BLaER1 (cell line): ENCODE measurements around the gene CHST12.

Source experiments
- H3K27ac ChIP-seq: shearing (Covaris generic); formaldehyde crosslinking; 2 replicates; pipeline ENCODE4 v1.8.1; 2022
- H3K27me3 ChIP-seq: shearing (Covaris generic); formaldehyde crosslinking; 2 replicates; pipeline ENCODE4 v1.8.1; 2022
- H3K36me3 ChIP-seq: shearing (Covaris generic); formaldehyde crosslinking; 2 replicates; pipeline ENCODE4 v1.8.1; 2022
- H3K4me1 ChIP-seq: shearing (Covaris generic); formaldehyde crosslinking; 2 replicates; pipeline ENCODE4 v1.8.1; 2022
- H3K4me2 ChIP-seq: shearing (Covaris generic); formaldehyde crosslinking; 2 replicates; pipeline ENCODE4 v1.8.1; 2022
- H3K4me3 ChIP-seq: shearing (Covaris generic); formaldehyde crosslinking; 2 replicates; pipeline ENCODE4 v1.8.1; 2022
- H3K9ac ChIP-seq: shearing (Covaris generic); formaldehyde crosslinking; 2 replicates; pipeline ENCODE4 v1.8.1; 2022
- H3K9me3 ChIP-seq: shearing (Covaris generic); formaldehyde crosslinking; 2 replicates; pipeline ENCODE4 v1.8.1; 2022
- H4K20me1 ChIP-seq: shearing (Covaris generic); formaldehyde crosslinking; 2 replicates; pipeline ENCODE4 v1.8.1; 2022
- Cebpa-rat ChIP-seq: shearing (Covaris generic); IDR thresholded peaks from 2 replicates; pipeline ENCODE4 v1.8.1; 2022

The CHST12 gene

DNA sequence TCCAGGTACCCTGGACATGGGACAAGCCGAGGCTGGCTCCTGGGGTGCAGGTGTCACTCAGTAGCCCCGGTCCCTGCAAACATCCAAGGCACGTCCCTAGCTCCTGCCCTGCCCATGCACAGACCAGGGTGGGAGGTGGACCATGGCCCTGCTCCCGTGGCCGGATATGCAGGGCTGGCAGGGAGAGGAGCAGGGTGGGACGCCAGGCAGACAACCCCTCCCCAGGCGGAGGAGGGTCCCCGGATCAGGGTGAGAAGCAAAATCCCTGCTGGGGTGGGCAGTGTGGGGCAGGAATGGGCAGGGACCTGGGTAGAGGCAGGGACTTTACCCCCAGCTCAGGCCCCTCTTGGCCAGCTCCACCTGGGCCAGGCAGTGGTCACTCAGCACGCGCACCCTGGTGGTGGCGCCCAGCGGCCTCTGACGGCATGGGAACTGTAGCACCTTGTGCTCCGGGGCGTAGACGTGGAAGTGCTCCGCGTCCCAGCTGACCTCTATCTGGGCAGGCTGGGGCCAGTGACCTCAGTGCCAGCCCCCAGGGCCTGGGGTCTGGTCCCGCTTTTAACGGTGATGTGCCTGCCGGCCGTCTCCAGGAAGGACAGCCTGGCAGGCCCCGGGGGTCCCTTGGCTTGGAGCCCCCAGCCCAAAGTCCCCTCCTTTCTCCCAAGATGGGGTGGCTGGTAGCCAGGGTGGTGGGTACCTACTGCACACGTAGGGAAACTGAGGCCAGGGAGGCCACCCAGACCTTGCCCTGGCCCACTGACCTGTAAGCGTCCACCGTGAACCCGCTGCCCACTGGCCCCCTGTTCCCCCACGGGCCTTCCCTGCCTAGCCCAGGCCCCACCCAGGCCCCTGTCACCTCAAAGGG lies 71.6 kb downstream of the CHST12 start:
- Histone ChIP-seq H3K36me3 (no peaks in the 10 kb centered on the region), H3K9me3 (no peaks in the 10 kb centered on the region), H3K4me2 (peak overlapping the region; percentile 61), H3K9ac (no peak overlapping the region), H3K4me1 (peaks cover 85% of the 10 kb centered on the region), H3K4me3 (no peak overlapping the region), H3K27ac (no peak overlapping the region), H3K27me3 (no peaks in the 10 kb centered on the region), H4K20me1 (no peaks in the 10 kb centered on the region)
- TF ChIP-seq Cebpa-rat: no peak

DNA sequence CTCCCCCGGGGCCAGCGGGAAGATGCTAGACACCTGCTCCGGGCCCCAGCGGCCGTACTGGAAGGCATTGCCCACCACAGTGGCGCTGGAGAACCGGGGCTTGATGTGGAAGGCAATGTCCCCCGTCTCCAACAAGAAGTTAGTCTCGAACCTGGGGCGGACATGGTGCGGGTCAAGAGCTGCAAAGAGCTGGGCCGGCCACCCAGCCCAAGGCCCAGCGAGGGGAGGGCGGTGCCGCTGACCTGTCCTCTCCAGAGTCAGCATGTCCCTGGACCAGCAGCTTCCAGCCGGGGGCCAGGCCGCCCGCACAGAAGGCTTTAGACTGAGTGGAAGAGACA lies 72.2 kb downstream of the CHST12 start:
- Histone ChIP-seq H3K9ac (no peak overlapping the region), H3K36me3 (no peaks in the 10 kb centered on the region), H3K27me3 (no peaks in the 10 kb centered on the region), H3K27ac (no peak overlapping the region), H4K20me1 (no peaks in the 10 kb centered on the region), H3K4me1 (peaks cover 84% of the 10 kb centered on the region), H3K4me3 (no peak overlapping the region), H3K4me2 (peak overlapping the region; percentile 61), H3K9me3 (no peaks in the 10 kb centered on the region)
- TF ChIP-seq Cebpa-rat: no peak

DNA sequence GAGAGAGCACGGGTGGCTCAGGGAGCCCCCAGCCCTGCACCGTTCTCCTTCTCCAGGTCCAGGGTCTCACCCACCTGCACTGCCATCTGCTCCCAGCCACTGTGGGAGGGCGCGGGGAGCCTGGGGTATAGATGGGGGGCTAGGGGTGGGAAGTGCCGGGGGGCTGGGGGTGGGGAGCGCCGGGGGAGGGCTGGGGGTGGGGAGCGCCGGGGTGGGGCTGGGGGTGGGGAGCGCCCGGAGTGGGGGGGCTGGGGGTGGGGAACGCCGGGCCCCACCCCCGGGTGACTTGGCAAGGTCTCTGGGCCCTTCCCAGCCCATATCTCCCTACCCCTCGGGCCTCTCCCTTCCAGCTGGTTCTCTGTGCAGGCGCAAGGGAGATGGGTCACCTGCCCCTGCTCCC lies 72.9 kb downstream of the CHST12 start, which contains the start of gene GRIFIN:
Gene GRIFIN, minus strand, starts transcription at position 101 of the 400 bp plus-strand sequence. Its CDS starts 15 bp downstream, at position 86.
- Histone ChIP-seq H3K36me3 (no peaks in the 10 kb centered on the region), H3K4me3 (peak within 1 kb of the TSS; percentile 17; the same call in 1 of the 2 replicates), H3K4me1 (peaks cover 77% of the 10 kb centered on the region), H3K4me2 (peak within 1 kb of the TSS; percentile 93), H4K20me1 (no peaks in the 10 kb centered on the region), H3K9me3 (no peaks in the 10 kb centered on the region), H3K27me3 (no peaks in the 10 kb centered on the region), H3K9ac (peak within 1 kb of the TSS; percentile 54), H3K27ac (peak within 1 kb of the TSS; percentile 49; the same call in 1 of the 2 replicates)
- no peak for TF ChIP-seq Cebpa-rat

DNA sequence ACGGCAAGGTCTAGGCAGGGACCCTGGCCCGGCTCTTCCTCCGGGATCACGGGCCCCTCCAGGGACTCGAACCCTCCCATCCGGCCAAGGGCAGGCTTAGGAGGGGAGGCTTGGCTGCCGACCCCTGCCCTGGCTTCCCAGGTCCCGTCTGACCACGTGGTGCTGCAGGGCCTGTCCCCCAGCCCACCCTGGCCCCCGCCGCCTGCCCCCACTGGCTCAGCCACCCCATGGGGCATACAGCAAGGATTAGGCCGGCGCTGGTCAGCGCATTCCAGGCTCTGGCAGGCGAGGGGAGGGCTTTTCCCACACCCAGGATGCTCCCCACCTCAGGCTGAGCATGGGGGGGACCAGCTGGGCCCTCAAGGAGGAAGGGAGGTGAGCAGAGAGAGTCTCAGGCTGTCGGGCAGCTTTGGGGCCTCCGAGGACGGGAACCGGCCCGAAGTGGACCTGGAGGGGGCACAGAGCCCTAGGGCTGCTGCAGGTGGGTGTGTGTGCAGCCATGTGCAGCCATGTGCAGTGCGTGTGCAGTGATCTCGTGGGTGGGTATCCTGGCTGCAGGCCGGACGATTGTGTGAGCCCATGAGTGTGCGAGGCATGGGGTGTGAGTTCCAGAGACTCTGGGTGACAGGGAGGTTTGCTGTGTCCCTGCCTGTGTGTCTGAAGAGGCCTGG lies 73.5 kb downstream of the CHST12 start:
- H3K4me2 ChIP-seq: peak overlapping the region; percentile 93
- peak overlapping the region; percentile 54 for H3K9ac ChIP-seq
- peaks cover 71% of the 10 kb centered on the region for H3K4me1 ChIP-seq
- no peaks in the 10 kb centered on the region for H3K9me3 ChIP-seq
- no peaks in the 10 kb centered on the region for H3K36me3 ChIP-seq
- H3K27ac ChIP-seq: peak overlapping the region; percentile 49; the same call in 1 of the 2 replicates
- TF ChIP-seq Cebpa-rat: no peak
- no peaks in the 10 kb centered on the region for H4K20me1 ChIP-seq
- H3K27me3 ChIP-seq: no peaks in the 10 kb centered on the region
- peak overlapping the region; percentile 17; the same call in 1 of the 2 replicates for H3K4me3 ChIP-seq

DNA sequence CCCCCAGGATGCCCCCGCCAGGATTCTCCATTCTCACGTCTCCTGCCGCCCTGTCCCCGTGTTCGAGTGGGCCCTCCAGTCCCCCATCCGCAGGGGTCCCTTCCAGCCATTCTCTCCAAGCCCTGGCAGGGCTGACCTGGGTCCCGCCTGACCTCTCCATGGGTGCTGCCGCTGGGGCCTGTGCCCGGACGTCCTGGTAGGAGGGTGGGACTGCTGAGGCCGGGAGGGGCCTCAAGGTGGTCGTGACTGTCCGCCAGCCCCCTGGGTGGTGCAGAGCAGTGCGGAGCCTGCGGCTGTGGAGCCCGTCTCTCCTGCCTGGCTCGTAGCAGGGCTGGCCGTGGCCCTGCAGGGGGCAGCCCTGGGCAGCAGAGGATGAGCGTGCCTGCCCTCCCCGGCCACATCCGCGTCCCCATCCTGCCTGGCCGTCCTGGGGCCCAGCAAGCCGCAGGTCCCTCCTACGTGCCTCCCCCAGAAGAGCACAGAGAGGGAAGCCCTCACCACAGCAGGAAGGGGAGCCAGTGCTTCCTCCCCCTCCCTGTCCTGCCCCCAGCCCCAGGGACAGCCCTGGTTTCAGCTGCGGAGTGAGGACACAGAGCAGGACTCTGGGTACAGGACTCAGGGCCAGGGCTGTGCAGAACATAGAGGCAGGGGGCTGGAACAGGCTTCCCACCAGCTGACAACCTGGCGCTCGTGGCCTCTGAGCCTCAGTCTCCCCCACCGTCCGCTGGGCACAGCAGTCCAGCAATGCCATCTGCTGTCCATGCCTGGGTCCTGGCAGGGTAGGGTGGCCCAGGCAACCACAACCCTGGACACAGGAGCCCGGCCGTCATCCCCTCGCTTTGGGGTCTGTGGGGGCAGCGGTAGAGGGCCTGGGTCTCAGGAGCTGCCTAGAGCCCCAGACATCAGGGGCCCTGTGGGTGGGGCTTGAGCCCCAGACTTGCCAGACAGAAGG lies 74.3 kb downstream of the CHST12 start:
- peak overlapping the region; percentile 17 for H3K4me3 ChIP-seq
- H3K4me2 ChIP-seq: peak overlapping the region; percentile 93
- H3K9me3 ChIP-seq: no peaks in the 10 kb centered on the region
- peaks cover 67% of the 10 kb centered on the region for H3K4me1 ChIP-seq
- H3K27me3 ChIP-seq: no peaks in the 10 kb centered on the region
- H4K20me1 ChIP-seq: no peaks in the 10 kb centered on the region
- H3K36me3 ChIP-seq: no peaks in the 10 kb centered on the region
- peak overlapping the region; percentile 54 for H3K9ac ChIP-seq
- H3K27ac ChIP-seq: peak overlapping the region; percentile 49
- TF ChIP-seq Cebpa-rat: no peak

DNA sequence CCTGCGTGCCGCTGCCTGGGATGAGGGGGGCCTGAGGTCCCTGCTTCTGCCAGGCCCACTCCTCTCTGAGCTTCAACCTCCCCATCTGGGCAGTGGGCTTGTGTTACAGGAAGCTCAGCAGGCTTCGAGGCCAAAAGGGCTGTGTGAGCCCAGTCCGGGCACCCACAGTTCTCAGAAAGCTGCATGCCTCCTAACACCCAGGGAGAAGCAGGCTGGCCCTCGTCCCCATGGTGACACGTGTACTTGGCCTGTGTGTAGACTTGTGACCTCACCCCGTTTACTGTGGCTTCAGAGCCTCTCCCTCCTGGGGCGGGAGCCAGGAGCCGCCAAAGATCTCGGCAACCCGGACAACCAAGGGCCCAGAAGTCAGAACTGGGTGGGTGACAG lies 75.0 kb downstream of the CHST12 start:
- Histone ChIP-seq H3K4me2 (peak overlapping the region; percentile 93), H3K4me3 (peak overlapping the region; percentile 17), H3K9me3 (no peaks in the 10 kb centered on the region; the same call in 1 of the 2 replicates), H3K9ac (peak overlapping the region; percentile 54), H3K4me1 (peaks cover 65% of the 10 kb centered on the region), H3K36me3 (no peaks in the 10 kb centered on the region), H3K27ac (peak overlapping the region; percentile 49), H3K27me3 (no peaks in the 10 kb centered on the region), H4K20me1 (no peaks in the 10 kb centered on the region)
- no peak for TF ChIP-seq Cebpa-rat

DNA sequence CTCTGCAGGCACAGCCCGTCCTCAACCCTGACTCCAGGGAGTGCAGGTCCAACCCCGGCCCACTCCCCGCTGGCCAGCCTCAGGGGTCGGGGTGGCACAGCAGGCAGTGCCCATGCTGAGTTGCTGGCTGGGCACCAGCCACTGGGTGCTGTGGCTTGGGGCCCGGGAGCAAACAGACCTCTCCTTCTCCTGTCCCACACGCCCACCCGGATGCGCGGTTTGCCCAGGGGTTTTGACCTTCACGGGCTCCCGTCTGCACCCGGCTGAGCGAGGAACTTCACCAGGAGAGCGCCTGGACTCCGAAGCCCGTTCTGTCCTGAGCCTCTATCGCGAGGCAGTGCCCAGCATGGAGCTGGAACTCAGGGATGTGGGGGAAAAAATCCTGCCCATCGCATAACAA lies 75.4 kb downstream of the CHST12 start:
- no peaks in the 10 kb centered on the region for H3K36me3 ChIP-seq
- H3K27me3 ChIP-seq: no peaks in the 10 kb centered on the region
- H3K9me3 ChIP-seq: no peaks in the 10 kb centered on the region; the same call in 1 of the 2 replicates
- H3K4me3 ChIP-seq: no peak overlapping the region
- H3K4me1 ChIP-seq: peaks cover 67% of the 10 kb centered on the region
- no peak for TF ChIP-seq Cebpa-rat
- peak overlapping the region; percentile 93 for H3K4me2 ChIP-seq
- H4K20me1 ChIP-seq: no peaks in the 10 kb centered on the region
- 0 out of 2 replicates have a peak overlapping the region, but pooled peaks have one; percentile 24 for H3K9ac ChIP-seq
- peak overlapping the region; percentile 49 for H3K27ac ChIP-seq

DNA sequence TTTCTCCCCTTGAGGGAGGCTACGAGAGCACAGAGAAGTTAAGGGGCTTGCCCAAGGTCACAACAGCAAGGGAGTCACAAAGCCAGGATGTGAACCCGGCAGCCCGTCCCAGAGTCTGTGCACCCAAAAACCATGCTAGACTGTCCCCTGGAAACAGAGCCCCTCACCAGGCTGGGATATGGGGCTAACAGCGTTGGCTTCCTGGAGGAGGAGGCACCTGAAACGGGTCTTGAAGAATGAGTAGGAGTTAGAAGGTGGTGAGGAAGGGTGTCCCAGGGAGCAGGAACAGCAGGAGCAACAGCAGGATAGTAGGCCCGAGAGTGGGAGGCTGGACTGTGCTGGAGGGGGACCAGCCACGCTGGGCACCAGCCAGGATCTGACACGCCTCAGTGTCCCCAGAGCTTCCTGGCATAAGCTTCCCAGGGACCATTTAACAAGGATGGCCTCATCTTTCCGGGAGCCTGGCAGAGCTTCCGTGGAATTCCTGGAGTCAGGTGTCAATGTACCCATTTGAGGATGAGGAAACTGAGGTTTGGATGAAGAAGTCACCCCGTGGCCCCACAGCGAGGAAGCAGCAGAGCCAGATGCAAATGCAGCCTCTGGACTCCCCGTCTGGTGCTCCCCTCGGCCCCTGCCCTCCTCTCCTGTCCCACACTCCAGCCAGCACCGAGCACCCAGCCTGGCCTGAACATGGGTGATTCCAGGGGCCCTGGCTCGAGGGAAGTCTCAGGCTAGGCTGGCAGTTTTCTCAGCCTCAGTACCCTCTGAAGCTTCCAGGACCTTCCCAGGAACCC lies 76.1 kb downstream of the CHST12 start:
- Histone ChIP-seq H3K9me3 (no peaks in the 10 kb centered on the region; the same call in 1 of the 2 replicates), H3K36me3 (no peaks in the 10 kb centered on the region), H3K4me2 (peak overlapping the region; percentile 93), H4K20me1 (no peaks in the 10 kb centered on the region), H3K27me3 (no peaks in the 10 kb centered on the region), H3K9ac (no peak overlapping the region; the same call in 1 of the 2 replicates), H3K27ac (no peak overlapping the region), H3K4me3 (no peak overlapping the region), H3K4me1 (peaks cover 69% of the 10 kb centered on the region)
- no peak for TF ChIP-seq Cebpa-rat

DNA sequence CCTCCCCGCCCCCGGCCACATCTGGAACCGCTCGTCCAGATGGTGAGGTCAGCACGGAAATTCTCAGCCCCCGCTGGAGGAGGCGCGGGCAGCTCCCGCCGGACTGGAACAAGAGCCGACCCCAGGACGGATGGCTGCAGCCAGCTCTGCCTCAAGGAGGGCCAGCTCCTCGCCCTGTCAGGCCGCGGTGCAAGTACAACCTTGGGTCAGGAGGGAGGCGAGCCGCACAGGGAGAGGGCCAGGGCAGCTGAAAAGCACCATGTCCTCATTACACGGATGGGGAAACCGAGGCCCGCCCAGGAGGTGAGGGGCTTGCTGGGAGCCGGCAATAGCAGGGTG lies 76.6 kb downstream of the CHST12 start:
- Histone ChIP-seq H3K4me2 (peak overlapping the region; percentile 93; the same call in 1 of the 2 replicates), H3K4me3 (no peak overlapping the region)

More for the DNA sequence above, 76.6 kb downstream of the CHST12 start:
- Histone ChIP-seq H3K9ac (no peak overlapping the region; the same call in 1 of the 2 replicates), H3K27me3 (no peaks in the 10 kb centered on the region), H3K9me3 (no peaks in the 10 kb centered on the region; the same call in 1 of the 2 replicates), H3K36me3 (no peaks in the 10 kb centered on the region), H3K27ac (no peak overlapping the region), H4K20me1 (no peaks in the 10 kb centered on the region), H3K4me1 (peaks cover 70% of the 10 kb centered on the region)
- no peak for TF ChIP-seq Cebpa-rat
